GM19438 (cell line): ENCODE data around the gene C20orf96.
"Not testable (repeated sequence)": the region's sequence is repeated elsewhere in the genome, so short reads cannot be mapped to it uniquely, and the experiment has no call there.

Source experiments
- ATAC-seq: cut with Tn5 transposase; IDR thresholded peaks from one replicate; pipeline ENCODE4 v1.9.1; 2021; ENCODE audit warnings: low read depth; ENCODE audit not compliant: unreplicated experiment

Gene C20orf96

DNA sequence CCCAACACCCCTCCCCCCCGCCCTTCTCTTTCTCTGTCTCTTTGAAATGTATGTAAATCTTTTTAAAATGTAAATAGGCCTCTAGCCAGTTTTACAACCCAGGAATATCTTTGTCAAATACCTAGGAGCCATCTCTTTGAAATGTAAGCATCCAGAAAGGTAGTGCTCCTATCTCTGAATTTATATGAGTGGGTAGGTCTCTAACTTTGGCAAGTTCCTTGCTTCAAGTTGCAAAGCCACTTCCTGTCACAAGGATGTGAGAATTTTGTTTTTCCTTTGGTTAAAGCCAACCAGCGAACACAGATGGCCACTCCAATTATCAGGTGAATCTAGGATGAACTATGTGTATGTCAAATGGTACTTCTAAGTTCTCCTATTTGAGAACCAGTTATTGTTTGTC is 39.2 kb downstream of the C20orf96 start:
- ATAC-seq = no peak

DNA sequence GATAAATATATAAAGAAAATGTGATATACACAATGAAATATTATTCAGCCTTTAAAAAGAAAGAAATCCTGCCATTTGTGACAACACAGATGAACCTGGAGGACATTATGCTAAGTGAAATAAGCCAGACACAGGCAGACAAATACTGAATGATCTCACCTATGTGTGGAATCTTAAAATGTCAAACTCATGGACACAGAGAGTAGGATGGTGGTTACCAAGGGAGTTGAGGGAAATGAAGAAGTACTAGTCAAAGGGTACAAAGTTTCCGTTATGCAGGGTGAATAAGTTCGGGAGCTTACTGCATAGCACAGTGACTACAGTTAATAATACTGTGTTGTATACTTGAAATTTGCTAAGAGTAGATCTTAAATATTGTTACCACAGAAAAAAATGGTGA is 47.6 kb downstream of the C20orf96 start:
- ATAC-seq = no peak

DNA sequence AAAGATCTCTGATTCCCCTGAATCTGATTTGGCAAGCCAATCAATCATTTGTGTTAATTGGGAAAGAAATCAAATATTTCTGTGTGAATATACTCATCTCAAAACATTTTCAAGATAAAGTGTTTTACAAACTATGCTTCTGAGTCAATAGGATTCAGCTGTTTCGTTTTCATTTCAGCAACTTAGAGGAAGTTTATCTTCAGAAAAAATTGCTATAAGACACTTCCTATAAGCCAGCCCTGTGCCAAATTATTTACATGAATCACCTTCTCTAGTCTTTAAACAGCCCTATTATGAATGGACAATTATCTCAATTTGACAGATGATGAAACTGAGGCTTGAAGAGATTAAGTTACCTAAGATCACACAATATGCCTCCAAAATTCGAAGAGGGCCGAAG is 52.6 kb downstream of the C20orf96 start:
- no peak for ATAC-seq

DNA sequence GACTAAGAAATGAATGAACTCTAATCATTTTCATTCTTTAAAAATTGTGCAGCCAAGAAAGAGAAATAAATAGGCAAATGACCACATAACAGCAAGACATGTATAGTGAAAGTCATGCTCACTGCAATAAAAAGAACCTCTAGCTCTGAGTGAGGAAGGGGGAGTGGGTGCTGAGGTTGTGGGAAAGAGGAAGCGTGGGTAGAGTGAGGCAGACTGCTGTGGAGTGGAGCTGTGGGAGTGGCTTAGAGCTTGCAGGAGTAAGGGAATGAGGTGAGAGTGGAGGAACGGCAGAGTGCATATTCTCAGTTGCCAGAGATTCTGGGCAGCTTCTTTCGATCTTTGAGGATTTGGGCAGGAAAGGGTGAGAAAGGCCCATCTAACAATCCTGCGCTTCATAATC is 53.1 kb downstream of the C20orf96 start:
- ATAC-seq = no peak

DNA sequence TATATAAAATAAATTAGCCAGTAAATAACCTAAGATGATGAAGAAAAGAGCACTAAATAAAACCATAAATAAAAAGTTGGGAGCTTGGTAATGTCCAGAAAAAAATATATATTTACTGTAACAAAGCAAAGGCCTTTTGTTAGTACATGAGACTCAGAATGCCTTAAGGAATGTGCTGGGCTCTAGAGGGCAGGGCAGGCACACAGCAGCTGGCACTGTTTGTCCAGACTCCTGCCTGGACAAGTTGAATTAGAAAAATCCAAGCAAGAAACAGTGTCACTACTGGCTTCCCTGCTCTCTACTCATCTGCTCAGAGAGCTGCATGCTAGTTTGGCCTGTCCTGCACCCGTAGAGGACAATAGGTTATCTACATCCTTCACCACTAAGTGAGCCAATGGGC is 54.7 kb downstream of the C20orf96 start:
- ATAC-seq = no peak

DNA sequence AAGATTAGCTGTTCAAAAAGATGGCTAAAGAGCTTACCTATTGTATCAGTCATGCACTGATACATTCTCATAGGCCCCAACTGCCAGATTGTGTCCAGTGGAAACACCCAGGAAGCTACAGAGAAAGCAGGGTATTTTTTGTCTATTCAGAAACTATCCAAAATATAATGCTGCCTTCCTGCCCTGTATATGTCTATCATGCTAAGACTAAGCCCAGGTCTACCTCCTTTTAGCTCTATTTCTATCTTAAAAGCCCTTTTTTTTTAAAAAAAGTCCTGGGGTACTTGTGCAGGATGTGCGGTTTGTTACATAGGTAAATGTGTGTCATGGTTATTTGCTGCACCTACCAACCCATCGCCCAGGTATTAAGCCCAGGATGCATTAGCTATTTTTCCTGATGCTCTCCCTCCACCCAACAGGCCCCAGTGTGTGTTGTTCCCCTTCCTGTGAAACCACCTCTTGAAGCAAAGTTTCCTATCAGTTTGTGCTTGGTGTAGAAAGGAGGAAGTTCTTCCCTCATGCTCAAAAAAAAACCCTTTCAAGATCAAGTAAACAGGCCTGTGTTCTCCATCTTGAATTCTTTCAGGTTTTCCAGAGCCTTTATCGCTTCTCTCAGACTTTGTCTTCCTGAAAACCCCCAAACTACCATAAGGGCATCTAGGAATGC is 63.0 kb downstream of the C20orf96 start:
- no peak for ATAC-seq

DNA sequence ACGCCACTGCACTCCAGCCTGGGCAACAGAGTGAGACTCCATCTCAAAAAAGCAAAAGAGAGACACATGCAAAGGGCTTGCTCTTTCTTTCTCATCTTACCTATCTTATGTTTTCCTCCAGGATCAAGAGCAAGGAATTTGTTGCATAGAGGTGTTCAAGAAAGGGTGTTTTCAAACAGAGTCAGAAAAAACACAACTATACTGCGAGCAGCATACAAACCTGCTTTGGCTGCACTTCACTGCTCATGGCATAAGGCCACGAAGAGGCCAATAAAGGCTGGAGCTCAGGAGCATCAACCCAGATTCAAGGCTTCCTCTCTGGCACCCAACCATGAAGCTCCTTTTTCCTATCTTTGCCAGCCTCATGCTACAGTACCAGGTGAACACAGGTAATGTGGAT is 63.6 kb downstream of the C20orf96 start, which contains the start of gene DEFB129:
Gene DEFB129, plus strand, starts transcription at position 301 of the 400 bp plus-strand sequence. Its CDS starts 31 bp downstream, at position 332.
- no peak for ATAC-seq

DNA sequence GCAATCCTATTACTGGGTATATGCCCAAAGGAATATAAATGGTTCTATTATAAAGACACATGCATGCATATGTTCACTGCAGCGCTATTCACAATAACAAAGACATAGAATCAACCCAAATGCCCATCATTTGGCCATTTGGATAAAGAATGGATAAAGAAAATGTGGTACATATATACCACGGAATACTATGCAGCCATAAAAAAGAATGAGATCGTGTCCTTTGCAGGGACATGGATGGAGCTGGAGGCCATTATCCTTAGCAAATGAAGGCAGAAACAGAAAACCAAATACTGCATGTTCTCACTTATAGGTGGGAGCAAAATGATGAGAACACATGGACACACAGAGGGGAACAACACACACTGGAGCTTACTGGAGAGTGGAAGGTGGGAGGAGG is 64.7 kb downstream of the C20orf96 start:
- not testable (repeated sequence) for ATAC-seq

DNA sequence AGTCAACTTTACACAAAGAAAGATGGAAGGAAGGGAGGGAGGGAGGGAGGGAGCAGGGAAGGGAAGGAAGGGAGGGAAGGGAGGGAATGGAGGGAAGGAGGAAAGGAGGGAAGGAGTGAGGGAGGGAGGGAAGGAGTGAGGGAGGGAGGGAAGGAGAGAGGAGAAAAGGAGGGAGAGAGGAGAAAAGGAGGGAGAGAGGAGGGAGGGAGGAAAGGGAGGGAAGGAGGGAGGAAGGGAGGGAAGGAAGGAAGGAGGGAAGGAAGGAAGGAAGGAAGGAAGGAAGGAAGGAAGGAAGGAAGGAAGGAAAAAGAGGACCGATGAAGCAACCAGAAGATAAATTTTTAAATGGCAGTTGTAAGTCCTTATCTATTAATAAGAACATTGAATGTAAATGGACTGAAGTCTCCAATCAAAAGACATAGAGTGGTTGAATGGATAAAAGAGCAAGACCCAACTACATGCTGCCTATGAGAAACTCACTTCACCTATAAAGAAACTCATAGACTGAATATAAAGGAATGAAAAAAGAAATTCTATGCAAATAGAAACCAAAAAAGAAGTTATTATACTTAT is 69.2 kb downstream of the C20orf96 start:
- ATAC-seq = no peak
